Measurements from ENCODE around the gene IGFBP7.
"Not testable (repeated sequence)": the region's sequence is repeated elsewhere in the genome, so short reads cannot be mapped to it uniquely, and the experiment has no call there.

Gene IGFBP7

DNA sequence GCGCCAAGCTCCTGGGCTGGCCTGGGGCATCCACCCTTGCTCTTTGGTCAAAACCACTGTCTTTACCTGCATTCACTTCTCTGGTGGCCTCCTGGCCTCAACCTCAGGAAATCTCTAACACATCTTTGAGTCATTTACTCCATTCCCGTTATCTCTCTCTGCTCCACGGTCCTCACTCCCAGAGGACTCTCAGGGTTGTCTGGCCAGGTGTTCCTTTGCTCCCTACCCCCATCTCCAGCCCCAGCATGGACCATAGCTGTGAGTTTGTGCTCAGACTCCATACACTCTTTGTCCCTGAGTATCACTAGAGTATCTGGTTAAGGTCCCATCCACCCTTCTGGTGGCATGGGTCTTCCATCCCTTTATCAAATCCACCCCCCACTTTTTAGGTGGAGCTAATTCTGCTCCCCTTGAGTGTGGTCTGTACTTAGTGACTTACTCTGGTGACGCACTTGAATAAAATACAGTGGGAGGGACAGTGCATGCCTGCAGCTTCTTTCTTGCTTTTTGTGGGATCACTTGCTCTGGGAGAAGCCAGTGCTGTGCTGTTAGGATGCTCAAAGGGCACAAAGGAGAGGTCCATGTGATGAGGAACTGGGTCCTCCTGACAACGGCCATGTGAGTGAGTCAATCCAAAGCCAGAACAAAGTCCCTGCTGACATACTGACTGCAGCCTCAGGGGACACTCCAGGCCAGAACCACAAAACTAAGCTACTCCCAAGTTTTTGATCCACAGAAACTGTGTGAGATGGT, 44.3 kb downstream of the IGFBP7 start:
- DNase-seq: no peak

GRCh38 chr4:57064811-57065711, 45.1 kb downstream of the IGFBP7 start:
- no peak for DNase-seq

- DNase-seq: no peak
Observed at GRCh38 chr4:57064120-57064519, 46.1 kb downstream of the IGFBP7 start.

GRCh38 chr4:57063518-57063917, 46.7 kb downstream of the IGFBP7 start:
- no peak for DNase-seq

DNA sequence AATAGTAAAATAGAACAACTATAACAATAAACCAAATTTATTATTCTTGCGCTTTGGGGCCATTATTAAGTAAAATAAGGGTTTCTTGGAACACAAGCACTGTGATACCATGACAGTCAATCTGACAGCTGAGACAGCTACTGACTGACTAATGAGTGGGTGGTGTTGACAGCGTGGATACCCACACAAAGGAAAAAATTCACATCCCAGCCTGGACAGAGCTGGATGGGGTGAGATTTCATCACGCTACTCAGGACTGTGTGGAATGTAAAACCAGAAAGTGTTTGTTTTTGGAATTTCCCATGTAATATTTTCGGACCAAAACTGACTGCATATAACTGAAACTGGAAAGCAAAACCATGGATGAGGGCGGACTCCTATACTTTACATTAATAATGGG, 48.8 kb downstream of the IGFBP7 start:
- no peak for DNase-seq

- not testable (repeated sequence) for DNase-seq
Observed at GRCh38 chr4:57060717-57061067, 49.5 kb downstream of the IGFBP7 start.

GRCh38 chr4:57059890-57060716, 50.1 kb downstream of the IGFBP7 start:
- no peak for DNase-seq

- DNase-seq: no peak
Observed at GRCh38 chr4:57055886-57056285, 54.3 kb downstream of the IGFBP7 start.

GRCh38 chr4:57053508-57053907, 56.7 kb downstream of the IGFBP7 start:
- no peak for DNase-seq

- no peak for DNase-seq
Observed at GRCh38 chr4:57051524-57051923, 58.7 kb downstream of the IGFBP7 start.

GRCh38 chr4:57051095-57051494, 59.1 kb downstream of the IGFBP7 start:
- no peak for DNase-seq

DNA sequence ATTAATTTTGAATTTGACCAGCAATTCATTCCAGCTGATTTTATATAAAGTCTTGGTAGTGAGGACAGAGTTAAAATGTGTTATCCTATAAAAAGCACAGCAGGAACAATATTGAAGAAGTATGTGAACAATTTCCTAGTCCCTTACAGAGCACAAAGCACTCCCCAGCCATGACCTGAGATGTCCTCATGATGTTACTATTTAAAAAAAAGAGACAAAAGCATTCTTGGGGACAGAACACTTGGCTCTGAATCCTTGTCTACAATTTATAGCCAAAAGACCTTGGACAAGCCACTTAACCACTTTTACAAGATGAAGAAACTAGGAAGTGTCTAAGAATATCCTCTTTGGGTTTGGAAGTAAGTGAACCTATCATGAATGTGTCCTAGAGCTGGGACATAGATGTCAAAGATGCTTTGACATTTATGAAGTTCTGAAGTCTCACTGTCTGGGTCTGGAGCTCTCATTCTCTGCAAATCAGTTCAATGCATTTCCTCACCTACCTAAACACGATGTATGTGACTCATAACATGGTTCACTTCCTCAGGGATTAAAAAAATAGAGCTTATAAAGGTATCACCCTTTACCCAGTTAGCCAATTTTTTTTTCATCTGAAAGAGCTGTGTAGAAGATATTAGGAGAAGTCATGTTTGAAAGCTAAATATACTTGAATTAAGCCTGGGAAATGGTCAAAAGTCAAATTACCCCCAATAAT, 61.4 kb downstream of the IGFBP7 start:
- no peak for DNase-seq

DNA sequence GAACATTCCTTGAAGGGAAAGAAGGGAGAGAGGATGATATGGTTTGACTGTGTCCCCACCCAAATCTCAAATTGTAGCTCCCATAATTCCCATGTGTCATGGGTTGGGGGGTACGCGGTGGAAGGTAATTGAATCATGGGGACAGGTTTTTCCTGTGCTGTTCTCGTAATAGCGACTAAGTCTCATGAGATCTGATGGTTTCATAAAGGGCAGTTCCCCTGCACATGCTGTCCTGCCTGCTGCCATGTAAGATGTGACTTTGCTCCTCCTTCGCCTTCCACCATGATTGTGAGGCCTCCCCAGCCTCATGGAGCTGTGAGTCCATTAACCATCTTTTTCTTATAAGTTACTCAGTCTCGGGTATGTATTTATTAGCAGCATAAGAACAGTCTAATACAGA, 63.1 kb downstream of the IGFBP7 start:
- not testable (repeated sequence) for DNase-seq

DNA sequence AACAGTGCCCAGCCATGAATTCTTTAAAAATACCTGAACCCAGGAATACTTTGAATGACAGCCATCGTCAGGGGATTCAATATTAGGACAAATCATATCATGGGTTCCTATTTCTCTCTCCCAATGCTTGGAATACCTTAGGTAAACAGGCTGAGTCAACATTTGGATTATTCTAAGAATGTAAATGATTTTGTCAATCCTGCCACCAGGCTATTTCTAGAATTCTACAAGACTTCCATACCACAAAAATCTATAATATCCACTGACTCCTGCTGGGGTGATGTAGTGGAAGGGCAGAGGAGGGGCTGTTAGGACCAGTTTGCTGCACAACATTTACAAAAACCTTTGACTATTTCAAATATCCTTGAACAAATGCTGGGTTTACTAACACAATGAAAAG, 65.2 kb downstream of the IGFBP7 start:
- DNase-seq: no peak

DNA sequence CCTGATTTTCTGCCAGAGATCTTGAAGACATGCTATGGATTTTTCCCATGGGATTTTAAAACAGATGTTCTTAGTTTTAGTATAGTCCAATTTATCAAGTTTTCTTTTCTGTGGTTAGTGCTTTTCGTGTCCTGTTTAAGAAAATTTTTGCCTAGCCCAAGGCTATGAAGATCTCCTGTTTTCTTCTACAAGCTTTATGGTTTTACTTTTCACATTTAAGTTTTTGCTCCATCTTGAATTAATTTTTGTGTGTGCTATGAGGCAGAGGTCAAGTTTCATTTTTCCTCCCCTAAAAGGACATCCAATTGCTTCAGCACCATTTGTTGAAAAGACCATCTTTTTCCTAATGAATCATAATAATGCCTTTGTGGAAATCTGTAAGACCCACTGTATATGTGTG, 65.9 kb downstream of the IGFBP7 start:
- no peak for DNase-seq

DNA sequence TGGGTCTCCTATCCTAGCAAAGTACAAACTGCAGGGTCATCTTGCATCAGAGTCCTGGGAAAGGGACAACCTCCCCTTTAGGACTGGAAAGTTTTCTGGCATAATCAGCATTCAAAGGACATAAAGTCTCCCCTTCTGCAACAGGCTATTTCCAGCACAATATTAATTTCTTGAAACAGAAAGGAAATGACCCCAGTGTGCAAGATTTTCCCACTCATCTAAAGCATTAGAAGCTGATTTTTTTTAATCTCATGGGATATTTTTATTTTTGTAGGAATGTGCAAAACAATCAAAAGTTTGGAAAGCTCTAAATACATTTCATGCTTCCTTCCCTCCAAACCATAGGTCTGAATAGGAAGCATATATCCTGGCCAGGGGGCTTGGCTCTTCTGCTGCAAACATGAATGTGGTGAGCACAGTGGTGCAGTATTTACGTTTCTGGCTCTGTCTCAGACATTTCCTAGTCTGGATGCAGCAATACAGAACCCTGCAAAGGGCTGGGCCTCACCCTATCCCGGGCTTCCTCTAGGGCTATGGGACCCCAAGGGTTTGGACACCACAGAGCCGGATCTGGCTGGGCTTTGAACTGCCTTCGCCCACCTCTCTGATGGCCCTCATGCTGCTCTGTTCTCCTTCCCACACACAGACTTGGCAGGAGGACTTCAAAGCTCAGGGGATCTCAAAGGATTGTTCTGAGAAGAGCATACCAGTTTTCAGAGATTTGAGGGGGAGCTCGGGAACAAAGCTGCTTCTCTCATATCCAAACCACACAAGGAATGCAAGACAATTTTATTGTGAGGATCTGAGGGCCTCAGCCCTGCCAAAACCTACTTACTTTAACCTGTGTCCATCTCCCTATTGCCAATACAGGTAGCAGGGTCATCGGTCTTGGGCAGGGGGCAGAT, 66.6 kb downstream of the IGFBP7 start:
- no peak for DNase-seq

GRCh38 chr4:57042711-57043169, 67.4 kb downstream of the IGFBP7 start:
- DNase-seq: no peak

DNA sequence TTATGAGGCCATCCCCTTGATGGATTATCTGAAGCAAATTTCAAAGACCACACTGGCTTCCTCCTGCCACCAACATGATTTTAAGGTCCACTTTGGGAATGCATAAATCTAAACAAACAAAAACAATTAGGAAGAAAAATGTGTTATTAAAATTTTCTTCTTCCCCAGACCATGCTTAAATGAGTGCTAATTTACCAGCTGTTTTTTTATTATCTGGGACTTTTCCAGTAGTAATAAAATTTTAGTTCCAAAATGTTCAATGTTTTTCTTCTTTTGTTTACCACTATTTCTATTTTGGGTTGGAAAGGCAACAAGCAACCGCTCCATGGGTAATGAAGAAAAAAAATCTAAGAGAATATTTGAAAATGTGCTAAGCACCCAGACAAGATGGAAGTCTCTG, 69.2 kb downstream of the IGFBP7 start:
- no peak for DNase-seq

GRCh38 chr4:57040510-57040909, 69.7 kb downstream of the IGFBP7 start:
- no peak for DNase-seq

DNA sequence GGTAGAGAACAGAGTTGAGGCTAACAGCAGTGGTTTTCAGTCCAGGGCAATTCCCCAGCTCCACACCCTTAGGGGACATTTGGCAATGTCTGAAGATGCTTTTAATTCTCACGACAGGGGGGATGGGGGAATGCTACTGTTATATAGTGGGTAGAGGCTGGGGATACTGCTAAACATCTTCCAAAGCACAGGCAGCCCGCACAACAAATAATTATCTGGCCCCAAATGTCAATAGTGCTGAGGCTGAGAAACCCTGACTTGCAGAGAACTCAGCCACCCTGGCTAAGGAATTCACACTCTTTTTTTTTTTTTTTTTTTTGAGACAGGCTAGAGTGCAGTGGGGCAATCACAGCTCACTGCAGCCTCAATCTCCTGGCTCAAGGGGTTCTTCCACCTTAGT, 70.8 kb downstream of the IGFBP7 start:
- no peak for DNase-seq

DNA sequence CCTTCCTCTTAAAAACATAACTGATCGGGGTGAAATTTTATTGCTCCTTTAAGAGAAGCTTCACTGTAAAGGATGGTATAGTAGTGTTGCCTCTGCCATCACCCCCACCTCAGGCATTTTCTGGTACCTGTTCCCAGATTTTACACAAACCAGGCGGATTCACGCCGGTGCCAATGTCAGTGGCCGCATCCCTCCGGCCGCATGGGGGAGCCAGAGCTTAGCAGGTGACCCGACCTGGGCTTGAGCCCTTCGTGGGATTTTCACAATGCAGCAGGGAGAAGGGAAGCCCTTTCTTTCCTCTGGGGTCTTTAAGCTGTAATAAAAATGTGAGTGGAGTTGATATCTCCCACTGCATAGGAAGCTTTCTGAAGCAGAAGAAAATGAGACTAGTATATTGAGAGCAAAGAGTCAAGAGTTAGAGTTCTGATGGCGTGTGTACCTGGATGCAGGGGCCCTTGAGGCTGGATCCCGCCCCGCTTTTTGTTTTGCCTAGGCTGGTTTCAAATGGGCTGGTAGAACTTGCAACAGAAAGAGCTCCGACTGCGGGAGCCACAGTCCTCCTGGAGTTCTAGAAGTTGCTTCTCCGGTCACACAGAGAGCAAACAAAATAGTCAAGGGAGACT, 72.1 kb downstream of the IGFBP7 start:
- DNase-seq: peak; percentile 49
